Dermis microvascular lymphatic vessel endothelial cell (primary cell): ENCODE measurements around the gene FAM47E. TPM values are rescaled to one million over a fixed set of nuclear protein-coding genes. Genes with fewer than 3 reads are reported as not detected.
"Not testable (repeated sequence)": the region's sequence is repeated elsewhere in the genome, so short reads cannot be mapped to it uniquely, and the experiment has no call there.

Source experiments
- DNase-seq, 2 donors: peaks; one replicate each; pipeline versions ENCODE4 v3.0.0 to v3.0.0-alpha.2; 2010; ENCODE audit warnings: low read depth in 2 of 2
- total RNA-seq: library from RNA; depleted of rRNA; stranded (reverse); fragments of >200 nt; gene quantifications from 2 replicates; pipeline ENCODE4 v1.2.1, GENCODE V29; 2014

FAM47E gene
- total RNA-seq, 1 donor from 2014 or later, result 0.26 TPM

DNA sequence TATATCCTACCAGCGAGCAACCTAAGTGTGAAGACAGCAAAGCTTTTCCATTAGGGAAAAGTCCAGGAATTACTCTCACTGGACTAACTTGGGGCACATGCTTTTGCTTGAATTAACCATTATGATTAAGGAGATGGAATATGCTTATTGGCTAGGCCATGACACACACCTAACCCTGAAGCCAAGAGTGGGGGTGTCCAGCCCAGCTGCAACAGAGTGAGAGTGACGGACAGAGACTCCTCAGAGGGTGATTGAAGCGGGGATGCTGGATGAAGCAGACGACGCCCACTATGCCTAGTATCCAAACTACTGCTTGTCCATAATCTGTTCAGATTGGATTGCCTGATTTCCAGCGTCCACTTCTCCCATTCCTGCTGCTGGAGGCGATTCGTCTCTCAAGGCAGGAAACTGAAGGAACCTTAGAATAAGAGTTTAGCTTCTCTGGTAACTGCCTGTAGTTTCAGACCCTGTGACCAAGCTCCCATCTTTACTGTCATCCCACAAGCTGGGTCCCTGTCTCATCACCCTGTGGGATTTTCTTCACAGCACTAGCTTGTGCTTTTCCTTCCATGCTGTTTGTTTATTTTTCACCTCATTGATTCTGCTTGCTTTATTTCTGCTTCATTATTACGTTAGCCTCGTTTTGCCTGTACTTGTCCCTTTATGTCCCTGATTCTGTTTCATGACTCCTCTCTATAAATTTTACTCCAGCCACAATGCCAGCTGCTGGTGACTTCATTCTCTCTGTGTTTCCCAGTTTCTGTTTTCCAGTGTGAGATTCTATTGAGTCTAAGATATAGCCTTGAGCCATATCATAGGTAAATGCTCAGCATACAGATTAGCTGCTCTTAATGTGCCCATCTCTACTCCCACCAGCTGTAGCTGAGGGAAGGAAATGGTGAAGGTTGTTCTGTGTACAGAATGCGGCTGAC lies 19.0 kb downstream of the FAM47E start:
- DNase-seq, result no peak

DNA sequence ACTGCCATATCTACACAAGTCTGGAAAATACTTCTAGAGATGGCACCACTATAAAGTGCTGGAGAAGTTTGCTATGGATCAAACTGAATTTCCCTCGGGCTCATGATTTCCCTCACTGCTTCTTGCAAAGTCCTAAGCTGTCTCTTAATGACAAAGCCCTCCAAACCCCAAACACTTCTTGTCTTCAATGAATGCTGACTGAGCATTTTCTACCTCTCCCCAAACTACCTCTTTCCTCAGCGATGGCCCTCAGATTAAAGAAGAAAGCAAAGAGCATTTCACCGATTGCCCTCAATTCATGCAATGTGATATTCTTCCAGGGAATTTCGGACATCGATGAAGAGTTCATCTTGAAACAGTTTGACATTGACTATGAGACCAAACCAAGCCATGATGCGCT lies 19.7 kb downstream of the FAM47E start:
- DNase-seq, result no peak

DNA sequence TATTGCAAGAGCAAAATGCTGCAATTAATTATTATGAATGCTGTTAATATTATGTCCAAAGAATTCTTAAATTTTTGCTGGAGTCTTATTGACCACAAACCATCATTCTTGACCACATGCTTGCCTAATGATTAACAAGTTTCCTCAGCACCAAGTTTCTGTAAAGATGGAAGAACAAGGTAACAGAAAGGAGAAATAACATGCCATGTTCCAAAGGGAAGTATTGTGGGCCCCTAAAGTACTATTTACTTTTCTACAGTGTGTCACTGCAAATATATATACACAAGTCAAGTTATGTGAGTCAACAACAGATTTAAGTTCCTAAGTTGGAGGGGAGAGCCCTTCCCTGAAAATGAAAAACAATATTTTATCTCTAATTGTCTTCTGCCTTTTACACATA lies 20.6 kb downstream of the FAM47E start:
- no peak for DNase-seq

DNA sequence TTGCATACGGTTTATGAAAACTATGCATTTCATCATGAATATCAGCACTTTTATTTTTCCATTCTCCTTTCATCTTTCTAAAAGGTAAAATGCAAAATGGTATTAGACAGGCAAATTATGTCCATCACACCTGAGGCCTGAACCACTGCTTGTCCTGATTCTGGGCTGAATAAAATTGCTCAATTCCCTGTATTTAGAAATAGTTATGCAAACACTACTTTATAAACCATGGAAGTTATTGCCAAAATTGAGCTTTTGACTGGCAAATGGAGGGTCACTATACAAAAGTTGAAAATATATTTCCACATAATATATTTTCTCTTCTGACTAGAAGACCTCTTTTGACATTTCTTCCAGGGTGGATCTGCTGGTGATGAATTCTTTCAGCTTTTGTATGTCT lies 21.1 kb downstream of the FAM47E start:
- no peak for DNase-seq

DNA sequence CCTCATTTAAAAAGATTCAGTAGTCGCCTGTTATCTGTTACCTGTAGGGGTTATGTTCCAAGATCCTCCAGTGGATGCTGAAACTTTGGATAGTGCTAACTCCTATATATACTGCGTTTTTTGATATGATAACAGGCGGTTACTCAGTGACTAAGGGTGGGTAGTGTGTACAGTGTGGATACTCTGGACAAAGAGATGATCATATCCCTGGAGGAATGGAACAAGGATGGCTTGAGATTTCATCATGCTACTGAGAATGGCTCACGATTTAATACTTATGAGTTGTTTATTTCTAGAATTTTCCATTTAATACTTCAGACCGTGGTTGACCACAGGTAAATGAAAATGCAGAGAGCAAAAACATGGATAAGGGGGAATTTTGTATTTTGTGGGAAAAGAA lies 21.5 kb downstream of the FAM47E start:
- DNase-seq, result no peak

DNA sequence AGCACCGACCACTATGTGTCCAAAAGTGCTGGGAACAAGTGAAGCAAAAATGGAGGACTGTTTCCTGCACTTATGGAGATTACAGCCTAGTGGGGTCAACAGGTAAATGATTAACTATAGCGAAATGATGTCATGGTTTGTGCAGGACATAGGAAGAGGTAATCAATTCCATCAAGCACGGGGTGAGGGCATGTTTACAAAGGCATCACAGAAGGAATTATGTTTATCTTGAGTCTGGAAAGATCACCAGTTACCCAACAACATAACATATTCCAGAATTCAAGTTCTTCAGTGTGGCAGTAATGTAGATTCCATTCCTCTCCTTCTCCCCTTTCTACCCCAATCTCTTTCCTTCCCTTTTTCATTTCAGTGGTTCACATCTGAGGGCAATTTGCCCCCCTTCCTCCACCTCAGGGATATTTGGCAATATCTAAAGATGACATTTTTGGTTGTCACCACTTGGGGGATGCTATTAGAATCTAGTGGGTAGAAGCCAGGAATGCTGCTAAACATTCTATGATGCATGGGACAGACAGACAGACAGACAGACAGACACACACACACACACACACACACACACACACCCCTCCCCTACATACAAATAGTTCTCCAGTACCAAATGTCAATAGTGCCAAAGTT lies 24.1 kb downstream of the FAM47E start:
- no peak for DNase-seq

DNA sequence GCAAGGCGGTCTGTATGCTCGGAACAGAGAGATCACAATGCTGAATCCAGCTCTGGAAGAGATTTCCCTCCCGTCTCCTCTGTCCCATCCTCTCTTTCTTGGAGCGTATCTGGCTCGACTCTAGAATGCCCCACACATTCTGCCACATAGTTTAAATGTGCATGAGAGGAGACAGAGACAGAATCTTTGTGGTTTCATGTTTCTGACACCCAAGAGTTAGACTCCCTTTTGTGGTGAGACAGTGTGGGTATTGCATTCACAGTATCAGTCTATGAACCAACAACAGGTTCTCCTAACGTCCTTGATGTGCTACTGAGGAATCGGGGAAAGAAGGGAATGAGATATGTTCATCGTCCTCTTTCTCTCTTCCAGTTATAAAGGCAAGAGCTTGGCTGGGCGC lies 25.3 kb downstream of the FAM47E start:
- DNase-seq, result no peak

DNA sequence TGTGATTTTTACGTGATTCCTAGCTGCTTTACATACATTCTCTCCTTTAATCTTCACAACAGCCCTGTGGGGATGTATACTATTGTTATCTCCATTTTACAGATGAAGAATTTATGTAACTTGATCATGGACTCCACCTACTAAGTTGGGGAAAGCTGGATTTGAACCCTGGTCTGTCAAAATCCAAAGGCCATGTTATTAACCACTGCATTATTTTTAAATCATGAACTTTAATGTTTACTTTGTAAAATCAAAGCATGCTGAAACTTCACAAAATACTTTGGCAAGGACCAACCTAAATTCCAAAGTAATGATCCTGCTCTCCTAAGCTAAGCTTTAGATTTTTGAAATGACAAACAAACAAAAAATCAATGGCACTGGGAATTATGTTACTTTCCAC lies 26.1 kb downstream of the FAM47E start:
- DNase-seq, result no peak

DNA sequence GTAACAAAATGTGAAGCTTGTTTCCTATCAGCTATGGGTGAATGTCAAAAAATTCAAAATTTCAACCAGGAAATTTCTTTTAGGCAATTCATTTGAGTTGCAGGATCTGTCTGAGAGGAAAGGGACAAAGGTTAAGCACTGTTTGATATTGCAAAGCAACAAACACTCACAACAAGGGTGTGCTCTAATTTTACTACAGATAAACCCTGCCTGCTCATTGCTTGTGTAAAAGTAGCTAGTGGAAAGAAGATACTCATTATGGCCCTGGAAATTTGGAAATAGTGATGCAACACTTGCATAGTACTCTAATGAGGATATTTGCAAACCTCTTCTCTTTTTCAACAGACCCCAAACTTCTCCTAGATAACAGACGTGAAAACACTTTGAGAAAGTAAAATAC lies 27.1 kb downstream of the FAM47E start:
- DNase-seq, result no peak

DNA sequence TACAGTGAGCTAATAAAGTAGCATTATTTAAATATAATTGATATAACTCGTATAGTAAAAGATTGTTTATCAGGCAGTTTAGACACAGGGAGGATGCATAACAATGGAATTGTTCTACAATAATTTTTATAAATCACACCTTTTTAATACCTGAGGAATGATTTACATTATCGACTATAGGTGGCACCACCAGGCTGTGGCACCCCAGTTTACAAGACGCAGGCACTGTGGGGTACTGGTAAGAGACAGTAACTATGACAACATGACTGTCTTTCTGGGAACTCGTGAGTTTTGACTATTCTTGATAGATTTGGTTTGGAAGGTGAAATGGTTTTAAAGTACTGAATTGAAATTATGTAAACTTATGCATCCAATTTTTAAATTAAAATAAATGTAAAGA lies 27.9 kb downstream of the FAM47E start:
- DNase-seq, result no peak

DNA sequence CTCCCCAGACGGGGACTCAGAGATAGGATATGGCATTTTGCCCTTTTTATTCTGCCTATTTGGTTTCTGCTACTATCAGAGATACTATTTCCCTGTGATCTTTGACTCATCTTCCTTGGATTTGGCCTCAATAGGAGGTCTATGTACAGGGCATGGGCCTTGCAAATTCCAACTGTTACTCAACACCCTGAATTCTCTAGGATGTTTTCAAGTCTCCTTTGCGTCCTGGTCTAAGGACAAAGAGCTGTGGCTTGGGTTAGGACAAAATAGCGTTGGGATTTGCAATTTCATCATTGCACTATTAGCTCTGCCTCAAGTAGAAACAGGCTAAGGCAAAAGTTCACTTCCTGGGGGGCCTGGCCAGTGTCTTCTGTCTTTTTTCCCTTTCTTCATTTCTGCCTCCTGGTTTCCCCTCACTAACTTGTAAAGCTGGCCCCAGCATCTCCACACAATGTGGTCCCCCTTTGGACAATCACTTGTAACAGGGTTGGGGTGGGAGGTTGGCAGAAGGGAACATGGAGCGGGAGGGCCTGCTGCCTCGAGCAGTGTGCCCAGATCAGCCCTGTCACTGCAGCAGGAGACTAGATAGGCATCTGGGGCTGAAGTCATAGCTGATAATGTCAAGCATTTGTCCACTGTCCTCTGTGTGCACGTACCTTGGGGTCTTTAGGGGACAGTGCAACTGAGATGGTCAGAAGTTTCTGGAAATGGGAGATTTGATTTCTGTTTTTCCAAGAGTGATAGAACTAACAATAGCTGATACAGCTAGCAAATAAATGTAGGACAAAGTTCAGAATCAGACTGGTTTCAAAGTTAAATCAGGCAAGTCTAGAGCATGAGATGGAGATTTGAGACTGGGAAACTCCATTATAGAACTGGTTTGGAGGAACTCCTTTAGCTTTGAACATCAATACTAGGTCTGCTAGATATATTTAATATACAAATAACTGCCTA lies 29.2 kb downstream of the FAM47E start:
- DNase-seq, result no peak

DNA sequence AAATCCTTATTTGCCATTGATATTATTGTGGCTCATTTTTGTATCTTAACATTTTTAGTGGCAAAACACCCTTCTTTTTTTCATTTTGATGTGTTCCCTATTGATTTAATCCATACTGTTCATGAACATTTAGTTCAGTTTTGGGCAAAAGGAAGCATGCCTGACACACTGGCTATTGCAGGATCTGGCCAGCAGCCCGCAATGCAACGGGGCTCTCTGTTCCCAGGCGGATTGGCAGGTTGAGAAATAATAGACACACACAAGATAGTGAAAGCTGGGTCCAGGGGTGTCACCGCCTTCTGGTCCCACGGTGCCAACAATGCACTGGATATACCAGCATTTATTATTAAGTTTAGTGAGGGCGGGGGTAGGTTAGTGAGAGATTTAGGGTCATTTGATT lies 30.1 kb downstream of the FAM47E start:
- DNase-seq, result not testable (repeated sequence)

DNA sequence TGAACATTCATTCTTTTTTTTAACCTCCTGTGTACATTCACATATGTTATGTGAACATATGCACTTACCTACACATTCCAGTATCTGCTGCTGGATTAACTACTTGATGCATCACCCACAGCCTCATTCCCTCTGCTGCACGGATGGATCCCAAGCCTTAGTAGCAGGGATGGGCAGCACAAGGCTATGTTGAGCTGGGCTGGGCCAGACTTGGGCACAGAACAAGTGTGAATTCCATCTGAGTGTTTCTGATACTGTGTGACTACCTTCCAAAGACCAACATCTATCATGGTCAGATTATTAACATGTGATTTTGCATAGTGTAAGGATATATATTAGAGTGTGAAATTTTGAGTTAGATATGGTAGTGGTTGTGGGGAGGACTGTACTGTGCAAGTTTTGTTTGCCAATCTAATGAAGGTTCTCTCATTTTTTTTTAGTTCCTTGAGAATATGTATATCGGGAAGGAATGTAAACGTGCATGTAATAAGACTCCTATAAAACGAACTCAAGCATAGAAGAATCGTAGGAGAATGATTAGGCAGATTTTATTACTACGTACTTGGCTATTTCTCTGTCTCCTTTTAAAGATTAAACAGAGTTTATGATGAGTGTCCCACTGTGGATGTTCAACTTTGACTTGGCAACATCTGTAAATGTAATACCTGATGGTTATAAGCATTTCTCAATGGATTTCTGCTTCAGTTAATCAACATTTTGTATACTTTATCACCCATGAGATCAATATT lies 31.6 kb downstream of the FAM47E start:
- DNase-seq, result no peak

DNA sequence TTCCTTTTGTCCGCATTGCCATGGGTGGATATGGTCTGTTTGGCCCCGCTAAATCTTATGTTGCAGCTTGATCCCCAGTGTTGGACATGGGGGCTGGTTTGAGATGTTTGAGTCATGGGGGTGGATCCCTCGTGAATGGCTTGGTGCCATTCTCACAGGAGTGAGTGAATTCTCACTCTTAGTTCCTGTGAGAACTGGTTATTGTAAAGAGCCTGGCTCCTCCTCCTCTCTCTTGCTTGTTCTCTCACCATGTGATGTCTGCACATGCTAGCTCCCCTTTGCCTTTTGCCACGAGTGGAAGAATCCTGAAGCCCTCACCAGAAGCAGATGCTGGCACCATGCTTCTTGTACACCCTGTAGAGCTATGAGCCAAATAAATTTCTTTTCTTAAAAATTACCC lies 32.4 kb downstream of the FAM47E start:
- DNase-seq, result no peak

DNA sequence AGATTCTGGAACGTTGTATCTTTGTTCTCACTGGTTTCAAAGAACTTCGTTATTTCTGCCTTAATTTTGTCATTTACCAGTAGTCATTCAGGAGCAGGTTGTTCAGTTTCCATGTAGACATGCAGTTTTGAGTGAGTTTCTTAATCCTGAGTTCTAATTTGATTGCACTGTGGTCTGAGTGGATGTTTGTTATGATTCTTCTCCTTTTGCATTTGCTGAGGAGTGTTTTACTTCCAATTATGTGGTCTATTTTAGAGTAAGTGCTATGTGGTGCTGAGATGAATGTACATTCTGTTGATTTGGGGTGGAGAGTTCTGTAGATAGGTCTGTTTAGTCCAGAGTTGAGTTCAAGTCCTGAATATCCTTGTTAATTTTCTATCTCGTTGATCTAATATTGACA lies 36.3 kb downstream of the FAM47E start:
- not testable (repeated sequence) for DNase-seq

DNA sequence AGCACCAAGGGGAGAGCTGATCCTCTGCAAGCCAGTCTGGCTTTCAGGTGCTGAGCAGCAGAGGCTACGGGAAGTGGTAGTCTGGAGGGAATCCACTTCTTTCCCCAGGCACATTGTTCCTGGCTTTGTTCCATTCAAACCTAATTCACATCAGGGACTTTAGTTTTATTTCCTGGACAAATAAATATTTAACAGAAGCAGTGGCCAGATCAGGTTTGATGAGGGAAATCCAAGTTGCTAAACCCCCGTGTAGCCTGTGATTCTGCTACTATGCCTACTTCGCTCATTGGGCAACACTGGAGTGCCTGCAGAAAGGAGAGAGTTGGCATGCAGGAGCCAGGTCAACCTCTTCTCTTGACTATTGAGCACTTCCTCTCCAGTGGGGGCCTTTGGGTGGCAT lies 41.2 kb downstream of the FAM47E start:
- DNase-seq, result no peak

DNA sequence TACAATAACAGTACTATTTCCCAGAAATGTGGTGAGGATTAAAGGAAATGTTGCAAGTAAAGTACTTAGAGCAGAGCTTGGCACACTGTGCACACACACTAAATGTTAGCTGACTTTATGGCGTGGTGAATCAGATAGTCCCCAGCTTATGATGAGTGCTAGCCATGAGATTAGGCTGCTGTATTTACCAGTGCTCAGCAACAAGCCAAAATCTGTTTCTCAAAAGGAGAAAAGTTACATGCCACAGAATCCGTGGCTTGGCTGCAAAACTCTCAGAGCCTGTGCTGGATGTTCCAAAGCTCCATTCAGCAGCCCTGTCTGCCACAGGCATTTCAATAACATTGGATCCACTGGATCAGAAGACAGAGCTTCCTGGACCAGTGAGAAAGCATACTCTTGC lies 42.3 kb downstream of the FAM47E start:
- DNase-seq, result no peak

DNA sequence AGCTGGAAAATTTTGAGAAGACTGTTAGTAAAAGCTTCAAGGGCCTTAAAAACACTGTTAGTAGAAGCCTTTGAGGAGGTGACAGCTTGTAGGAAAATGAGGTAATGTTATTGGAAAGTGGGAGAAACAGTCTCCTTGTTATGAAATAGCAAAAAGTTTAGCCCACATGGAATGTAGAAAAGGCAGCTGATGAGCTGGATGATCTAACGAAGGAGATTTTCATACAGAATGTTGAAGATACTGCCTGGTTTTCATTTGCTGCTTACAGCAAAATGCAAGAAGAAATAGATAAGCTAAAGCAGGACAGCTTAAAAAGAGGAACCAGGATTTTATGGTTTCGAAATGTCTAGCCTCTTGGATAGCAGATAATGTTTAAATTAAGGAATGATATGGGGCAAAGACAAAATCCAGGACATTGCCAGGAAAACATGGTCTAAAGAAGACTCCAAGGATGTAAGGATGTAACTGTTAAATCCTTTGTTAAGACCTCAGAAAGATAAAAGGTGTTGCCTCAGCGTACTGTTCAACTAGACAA lies 44.8 kb downstream of the FAM47E start:
- no peak for DNase-seq

DNA sequence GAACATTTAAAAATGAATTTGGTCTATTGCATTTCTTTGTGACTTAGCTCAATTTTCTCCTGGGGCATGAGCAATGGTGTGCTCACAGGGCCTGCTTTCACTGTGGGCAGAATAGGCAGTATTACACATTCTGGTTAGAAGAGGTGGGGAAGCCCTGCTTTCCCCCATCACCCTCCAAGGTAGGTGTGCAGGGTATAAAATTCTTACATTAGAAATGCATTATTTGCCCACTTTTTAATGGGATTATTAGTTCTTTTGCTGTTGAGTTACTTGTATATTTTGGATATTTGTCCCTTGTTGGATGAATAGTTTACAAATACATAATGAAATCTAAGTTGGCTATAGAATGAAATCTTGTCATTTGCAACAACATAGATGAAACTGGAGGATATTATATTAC lies 46.7 kb downstream of the FAM47E start:
- DNase-seq, result no peak

DNA sequence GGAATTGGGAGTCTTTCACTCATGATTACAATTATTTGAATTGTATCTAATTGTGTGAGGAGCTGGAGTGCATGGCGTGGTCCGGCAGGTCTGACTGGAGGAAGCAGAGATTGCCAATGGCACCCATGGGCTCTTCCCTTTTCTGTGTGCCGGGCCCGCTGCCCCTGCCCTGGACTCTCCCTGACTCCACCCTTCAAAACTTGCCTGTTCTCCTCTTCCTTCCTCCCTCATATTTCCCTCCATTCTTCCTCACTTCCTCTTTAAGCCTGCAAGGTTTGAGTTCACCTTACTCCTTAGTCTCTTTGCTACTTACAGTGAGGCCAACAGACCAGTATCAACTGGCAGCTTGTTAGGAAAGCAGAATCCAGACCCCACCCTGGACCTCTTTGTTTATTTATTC lies 48.5 kb downstream of the FAM47E start:
- no peak for DNase-seq
